ENCODE data around the gene PHF20. TPM values are rescaled to one million over a fixed set of nuclear protein-coding genes. Genes with fewer than 3 reads are reported as not detected.
"Not testable (repeated sequence)": the region's sequence is repeated elsewhere in the genome, so short reads cannot be mapped to it uniquely, and the experiment has no call there.

PHF20 gene
- total RNA-seq, 4 donors from 2014 or later, result 16.1 to 92.4 (median 29.3) TPM

DNA sequence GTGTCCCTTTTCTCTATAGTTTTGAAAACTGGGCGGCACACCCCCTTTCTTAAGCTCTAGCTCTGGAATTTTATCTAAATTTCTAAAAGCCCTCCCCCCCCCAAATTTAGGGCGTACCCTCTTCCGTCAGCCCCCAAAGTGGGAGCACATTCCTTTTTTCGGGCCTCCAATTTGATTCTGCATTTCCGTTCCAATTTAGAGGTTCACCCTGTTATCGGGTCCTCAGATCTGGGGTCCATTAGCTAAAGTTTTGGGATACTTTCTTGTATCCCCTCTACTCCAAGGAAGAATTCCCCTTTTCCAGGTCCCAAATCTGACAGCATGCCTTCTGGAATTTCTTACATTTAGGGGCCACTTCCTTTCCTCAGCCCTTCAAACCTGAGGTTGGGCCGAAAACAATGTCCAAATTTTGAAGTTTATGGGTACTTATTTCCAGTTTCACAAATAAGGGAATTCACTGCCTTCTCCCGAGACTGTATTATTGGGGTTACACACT is 796 bp downstream of the PHF20 start:
- Histone ChIP-seq H3K36me3 (no peaks in the 10 kb centered on the region), H3K4me3 (peak overlapping the region; percentile 67 to 87 (median 68)), H3K27ac (peak overlapping the region; percentile 84 to 99 (median 94)), H3K9me3 (no peaks in the 10 kb centered on the region), H3K4me1 (peaks cover 0 to 60% (median 33%) of the 10 kb centered on the region in 4 donors), H3K27me3 (no peaks in the 10 kb centered on the region)
- TF ChIP-seq POLR2A (IDR thresholded peaks at IDR 0.05), result no peak
- TF ChIP-seq, protein P1, sequence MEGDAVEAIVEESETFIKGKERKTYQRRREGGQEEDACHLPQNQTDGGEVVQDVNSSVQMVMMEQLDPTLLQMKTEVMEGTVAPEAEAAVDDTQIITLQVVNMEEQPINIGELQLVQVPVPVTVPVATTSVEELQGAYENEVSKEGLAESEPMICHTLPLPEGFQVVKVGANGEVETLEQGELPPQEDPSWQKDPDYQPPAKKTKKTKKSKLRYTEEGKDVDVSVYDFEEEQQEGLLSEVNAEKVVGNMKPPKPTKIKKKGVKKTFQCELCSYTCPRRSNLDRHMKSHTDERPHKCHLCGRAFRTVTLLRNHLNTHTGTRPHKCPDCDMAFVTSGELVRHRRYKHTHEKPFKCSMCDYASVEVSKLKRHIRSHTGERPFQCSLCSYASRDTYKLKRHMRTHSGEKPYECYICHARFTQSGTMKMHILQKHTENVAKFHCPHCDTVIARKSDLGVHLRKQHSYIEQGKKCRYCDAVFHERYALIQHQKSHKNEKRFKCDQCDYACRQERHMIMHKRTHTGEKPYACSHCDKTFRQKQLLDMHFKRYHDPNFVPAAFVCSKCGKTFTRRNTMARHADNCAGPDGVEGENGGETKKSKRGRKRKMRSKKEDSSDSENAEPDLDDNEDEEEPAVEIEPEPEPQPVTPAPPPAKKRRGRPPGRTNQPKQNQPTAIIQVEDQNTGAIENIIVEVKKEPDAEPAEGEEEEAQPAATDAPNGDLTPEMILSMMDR (IDR thresholded peaks at IDR 0.05), result no peak
- DNase-seq, result no peak

DNA sequence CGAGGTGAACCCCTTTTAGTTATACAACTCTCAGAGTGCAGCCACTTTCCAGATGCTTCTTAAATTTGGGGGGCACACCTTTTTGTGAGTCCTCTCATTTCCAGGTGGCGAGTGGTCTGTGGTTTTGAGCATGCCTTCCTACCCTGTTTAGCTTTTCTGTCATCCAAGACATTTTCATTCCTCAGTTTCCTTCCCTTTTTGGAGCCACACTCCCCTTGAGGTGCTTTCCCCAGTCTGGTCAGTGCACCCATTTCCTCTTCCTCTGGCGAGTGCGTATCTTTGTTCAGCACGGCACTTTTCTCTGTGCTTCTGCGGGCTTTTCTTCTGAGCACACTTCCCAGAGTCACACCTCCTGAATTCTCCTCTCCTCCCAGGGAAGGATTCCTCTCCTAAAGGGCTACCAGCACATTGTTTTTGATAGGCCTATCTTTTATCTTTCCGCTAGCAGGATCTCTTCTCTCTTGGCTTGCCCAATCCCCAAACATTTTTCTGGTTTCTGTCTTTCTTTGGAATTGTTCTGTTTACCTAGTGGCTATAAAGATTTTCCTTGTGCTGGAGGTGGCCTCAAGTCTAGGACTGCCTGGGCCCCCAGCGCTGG is 1.4 kb downstream of the PHF20 start:
- peak overlapping the region; percentile 67 to 87 (median 68) for H3K4me3 ChIP-seq
- H3K27me3 ChIP-seq, result no peaks in the 10 kb centered on the region
- no peaks in the 10 kb centered on the region for H3K36me3 ChIP-seq
- H3K4me1 ChIP-seq, result peaks cover 0 to 59% (median 30%) of the 10 kb centered on the region in 4 donors
- peak overlapping the region; percentile 84 to 99 (median 94) for H3K27ac ChIP-seq
- peak in 1 of 2 donors; percentile 17 for TF ChIP-seq POLR2A (IDR thresholded peaks at IDR 0.05)
- TF ChIP-seq, protein P1 (IDR thresholded peaks at IDR 0.05), result no peak
- DNase-seq, result peak in 2 of 3 donors; percentile 62 to 80
- H3K9me3 ChIP-seq, result no peaks in the 10 kb centered on the region

DNA sequence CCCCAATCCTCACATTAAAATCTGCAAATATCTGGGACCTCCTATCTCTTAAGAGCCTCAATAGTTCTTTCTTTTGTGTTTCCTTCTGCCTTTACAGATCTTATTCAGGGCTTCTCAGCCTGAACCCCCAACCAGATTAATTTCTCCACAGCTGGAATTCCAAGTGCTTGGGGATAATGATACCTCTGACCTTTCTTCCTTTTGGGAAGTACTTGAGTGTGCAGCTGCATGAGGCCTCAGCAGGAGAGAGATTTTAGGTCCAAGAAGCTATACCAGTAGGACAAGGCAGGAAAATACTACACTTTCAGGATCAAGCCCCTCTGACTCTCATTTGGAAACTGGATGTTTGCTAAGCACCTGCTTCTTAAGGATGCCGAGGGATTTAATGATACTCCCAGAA is 2.6 kb downstream of the PHF20 start:
- no peak overlapping the region for H3K4me3 ChIP-seq
- H3K27ac ChIP-seq, result peak overlapping the region in 1 of 4 donors; percentile 92
- no peak for TF ChIP-seq POLR2A (IDR thresholded peaks at IDR 0.05)
- TF ChIP-seq, protein P1 (IDR thresholded peaks at IDR 0.05), result no peak
- DNase-seq, result no peak
- H3K36me3 ChIP-seq, result no peaks in the 10 kb centered on the region
- no peaks in the 10 kb centered on the region for H3K9me3 ChIP-seq
- no peaks in the 10 kb centered on the region for H3K27me3 ChIP-seq
- peaks cover 0 to 49% (median 21%) of the 10 kb centered on the region in 4 donors for H3K4me1 ChIP-seq

DNA sequence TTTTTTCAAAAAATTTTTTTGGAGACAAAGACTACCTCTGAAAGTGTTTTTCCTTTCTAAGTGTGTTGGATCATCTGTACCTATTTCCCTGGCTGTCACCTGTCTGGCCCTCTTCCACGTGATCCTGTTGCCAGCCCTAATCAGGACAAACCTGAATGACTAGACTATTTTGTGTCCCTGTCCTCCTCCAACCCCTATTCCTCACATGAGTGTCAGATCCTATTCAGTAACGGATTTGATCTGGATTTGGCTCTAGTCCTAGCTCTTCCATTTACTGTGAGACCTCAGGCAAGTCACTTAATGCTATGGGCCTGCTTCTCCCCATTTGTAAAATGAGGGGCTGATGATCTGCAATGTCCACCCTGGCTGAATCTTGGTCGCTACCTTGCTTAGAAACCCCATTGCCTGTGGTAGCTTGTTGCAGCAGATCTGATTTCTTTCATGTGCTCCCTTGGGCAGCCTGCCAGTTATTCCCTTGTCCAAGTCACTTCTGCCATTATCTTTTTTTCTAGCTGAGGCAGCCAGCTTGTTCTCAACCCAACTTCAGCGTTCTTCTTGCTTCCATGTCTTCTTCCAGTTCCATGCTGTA is 4.8 kb downstream of the PHF20 start:
- H3K9me3 ChIP-seq, result no peaks in the 10 kb centered on the region
- H3K4me1 ChIP-seq, result peaks cover 0 to 32% (median 7%) of the 10 kb centered on the region in 4 donors
- no peaks in the 10 kb centered on the region for H3K36me3 ChIP-seq
- H3K27ac ChIP-seq, result no peak overlapping the region
- no peak for TF ChIP-seq POLR2A (IDR thresholded peaks at IDR 0.05)
- TF ChIP-seq, protein P1 (IDR thresholded peaks at IDR 0.05), result no peak
- H3K4me3 ChIP-seq, result no peak overlapping the region
- no peaks in the 10 kb centered on the region for H3K27me3 ChIP-seq
- DNase-seq, result peak in 2 of 3 donors; percentile 25 to 57

DNA sequence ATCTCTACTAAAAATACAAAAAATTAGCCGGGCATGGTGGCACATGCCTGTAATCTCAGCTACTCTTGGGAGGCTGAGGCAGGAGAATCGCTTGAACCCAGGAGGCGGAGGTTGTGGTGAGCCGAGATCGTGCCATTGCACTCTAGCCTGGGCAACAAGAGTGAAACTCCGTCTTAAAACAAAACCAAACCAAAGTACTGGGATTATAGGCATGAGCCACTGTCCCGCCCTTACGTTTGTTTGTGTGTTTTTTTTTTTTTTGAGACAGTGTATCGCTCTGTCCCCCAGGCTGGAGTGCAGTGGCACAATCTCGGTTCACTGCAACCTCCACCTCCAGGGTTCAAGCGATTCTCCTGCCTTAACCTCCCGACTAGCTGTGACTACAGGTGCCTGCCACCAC is 12.0 kb downstream of the PHF20 start:
- H3K4me1 ChIP-seq, H3K4me3 ChIP-seq, H3K27ac ChIP-seq, H3K9me3 ChIP-seq, H3K27me3 ChIP-seq, DNase-seq: not testable (repeated sequence)
- H3K36me3 ChIP-seq, result peaks cover 0 to 16% (median 0%) of the 10 kb centered on the region in 3 donors

DNA sequence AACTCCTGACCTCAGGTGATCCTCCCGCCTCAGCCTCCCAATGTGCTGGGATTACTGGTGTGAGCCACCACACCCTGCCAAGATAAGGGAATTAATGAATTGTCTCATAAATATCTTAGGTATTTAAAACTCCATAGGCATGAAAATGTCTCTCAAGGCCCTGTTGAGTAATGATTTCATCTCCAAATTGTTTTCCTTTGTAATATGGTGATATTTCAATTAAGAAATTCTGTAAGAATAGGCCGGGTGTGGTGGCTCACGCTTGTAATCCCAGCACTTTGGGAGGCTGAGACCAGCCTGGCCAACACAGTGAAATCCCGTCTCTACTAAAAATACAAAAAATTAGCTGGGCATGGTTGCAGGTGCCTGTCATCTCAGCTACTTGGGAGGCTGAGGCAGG is 13.7 kb downstream of the PHF20 start:
- H3K36me3 ChIP-seq, result peaks cover 0 to 22% (median 0%) of the 10 kb centered on the region in 3 donors
- H3K27ac ChIP-seq, H3K9me3 ChIP-seq, H3K27me3 ChIP-seq, H3K4me1 ChIP-seq, H3K4me3 ChIP-seq, DNase-seq: not testable (repeated sequence)
